Esophagus squamous epithelium (tissue), 5 donors: ENCODE results near the gene SPEF2. TPM values are rescaled to one million over a fixed set of nuclear protein-coding genes. Genes with fewer than 3 reads are reported as not detected.
"Not testable (repeated sequence)": the region's sequence is repeated elsewhere in the genome, so short reads cannot be mapped to it uniquely, and the experiment has no call there.

Source experiments
- DNase-seq: peaks from one replicate; lab custom pipeline; 2025; lab: John Stamatoyannopoulos, UW
- H3K27ac ChIP-seq, 4 donors: fragments of 200-600 bp; sonication (generic); one replicate each; pipeline ENCODE4 v1.5.1; 2016 to 2019; ENCODE audit warnings: mild to moderate bottlenecking in 1 of 4
- H3K27me3 ChIP-seq, 4 donors: fragments of 200-600 bp; sonication (generic); 1 replicate in 3 of 4; 2 replicates in 1 of 4; pipeline versions ENCODE4 v1.5.1 to v1.6.0; 2017 to 2021; ENCODE audit warnings: antibody characterized with exemption in 1 of 4
- H3K36me3 ChIP-seq, 3 donors: fragments of 200-600 bp; sonication (generic); one replicate each; pipeline ENCODE4 v1.5.1; 2016 to 2019
- H3K4me1 ChIP-seq, 3 donors: fragments of 200-600 bp; sonication (generic); one replicate each; pipeline ENCODE4 v1.5.1; 2017 to 2019
- H3K4me3 ChIP-seq, 4 donors: fragments of 200-600 bp; sonication (generic); 1 replicate in 3 of 4; 2 replicates in 1 of 4; pipeline ENCODE4 v1.5.1; 2016 to 2019; ENCODE audit warnings: mild to moderate bottlenecking in 2 of 4, moderate library complexity in 1 of 4
- H3K9me3 ChIP-seq, 3 donors: fragments of 200-600 bp; sonication (generic); one replicate each; pipeline ENCODE4 v1.5.1; 2016 to 2019
- POLR2A ChIP-seq, 4 donors: fragments of 450-650 bp; IDR thresholded peaks; one replicate each; pipeline ENCODE4 v1.6.1; 2017; ENCODE audit warnings: antibody characterized with exemption in 4 of 4, mild to moderate bottlenecking in 4 of 4, moderate library complexity in 3 of 4
- WGBS, 2 donors: methylation state at CpG; one replicate each; pipeline ENCODE4 v1.1.5; 2018; 5-methylcytosine and 5-hydroxymethylcytosine counted together
- intact Hi-C: fragments of 100-400 bp; cut with DNase I; formaldehyde crosslinking; loops from one replicate; pipeline ENCODE4 v1.15.0; 2022
- total RNA-seq, 4 donors: library from RNA; depleted of rRNA; stranded (reverse); fragments of >200 nt; gene quantifications; one replicate each; pipeline ENCODE4 v1.1.0, GENCODE V29; 2016
- TF ChIP-seq, protein P1 (sequence below), 6 experiments: fragments of 450-650 bp in 4 of 6; fragments of 200-600 bp in 2 of 6; sonication (generic) in 2 of 6; IDR thresholded peaks; one replicate each; pipeline ENCODE4 v1.5.1; 2016 to 2019; ENCODE audit warnings: antibody characterized with exemption in 6 of 6, mild to moderate bottlenecking in 4 of 6, moderate library complexity in 4 of 6
- donor health status: DM: yes; HTN: yes; CAD: no.

The SPEF2 gene
- total RNA-seq, 4 donors from 2014 or later = 1.2 to 6.1 (median 3.0) TPM

DNA sequence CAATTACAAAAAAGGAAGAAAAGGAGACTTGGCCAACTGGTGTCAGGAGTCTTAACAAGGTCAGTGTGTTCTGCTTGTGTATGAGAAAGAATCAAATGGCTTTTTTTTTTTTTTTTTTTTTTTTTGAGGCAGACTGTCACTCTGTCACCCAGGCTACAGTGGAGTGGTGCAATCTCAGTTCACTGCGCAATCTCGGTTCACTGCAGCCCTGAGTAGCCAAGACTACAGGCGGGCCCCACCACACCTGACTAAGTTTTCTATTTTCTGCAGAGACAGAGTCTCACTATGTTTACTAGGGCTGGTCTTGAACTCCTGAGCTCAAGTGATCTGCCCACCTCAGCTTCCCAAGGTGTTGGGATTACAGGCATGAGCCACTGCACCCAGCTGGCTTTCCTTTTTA is 236.0 kb downstream of the SPEF2 start:
- Histone ChIP-seq H3K4me1 (peaks cover 0 to 10% (median 0%) of the 10 kb centered on the region in 3 donors), H3K27ac (peak overlapping the region; percentile 14 to 66 (median 30)), H3K36me3 (no peaks in the 10 kb centered on the region), H3K4me3 (peak overlapping the region in 1 of 4 donors; percentile 6), H3K27me3 (no peaks in the 10 kb centered on the region), H3K9me3 (no peaks in the 10 kb centered on the region)
- no peak for DNase-seq
- intact Hi-C loops = no loop called here
- 63 to 80% methylated on average over 2 to 3 of the region's 3 CpGs for WGBS, 2 donors
- no peak for TF ChIP-seq POLR2A (IDR thresholded peaks at IDR 0.05)
- TF ChIP-seq, protein P1, sequence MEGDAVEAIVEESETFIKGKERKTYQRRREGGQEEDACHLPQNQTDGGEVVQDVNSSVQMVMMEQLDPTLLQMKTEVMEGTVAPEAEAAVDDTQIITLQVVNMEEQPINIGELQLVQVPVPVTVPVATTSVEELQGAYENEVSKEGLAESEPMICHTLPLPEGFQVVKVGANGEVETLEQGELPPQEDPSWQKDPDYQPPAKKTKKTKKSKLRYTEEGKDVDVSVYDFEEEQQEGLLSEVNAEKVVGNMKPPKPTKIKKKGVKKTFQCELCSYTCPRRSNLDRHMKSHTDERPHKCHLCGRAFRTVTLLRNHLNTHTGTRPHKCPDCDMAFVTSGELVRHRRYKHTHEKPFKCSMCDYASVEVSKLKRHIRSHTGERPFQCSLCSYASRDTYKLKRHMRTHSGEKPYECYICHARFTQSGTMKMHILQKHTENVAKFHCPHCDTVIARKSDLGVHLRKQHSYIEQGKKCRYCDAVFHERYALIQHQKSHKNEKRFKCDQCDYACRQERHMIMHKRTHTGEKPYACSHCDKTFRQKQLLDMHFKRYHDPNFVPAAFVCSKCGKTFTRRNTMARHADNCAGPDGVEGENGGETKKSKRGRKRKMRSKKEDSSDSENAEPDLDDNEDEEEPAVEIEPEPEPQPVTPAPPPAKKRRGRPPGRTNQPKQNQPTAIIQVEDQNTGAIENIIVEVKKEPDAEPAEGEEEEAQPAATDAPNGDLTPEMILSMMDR (IDR thresholded peaks at IDR 0.05) = no peak

DNA sequence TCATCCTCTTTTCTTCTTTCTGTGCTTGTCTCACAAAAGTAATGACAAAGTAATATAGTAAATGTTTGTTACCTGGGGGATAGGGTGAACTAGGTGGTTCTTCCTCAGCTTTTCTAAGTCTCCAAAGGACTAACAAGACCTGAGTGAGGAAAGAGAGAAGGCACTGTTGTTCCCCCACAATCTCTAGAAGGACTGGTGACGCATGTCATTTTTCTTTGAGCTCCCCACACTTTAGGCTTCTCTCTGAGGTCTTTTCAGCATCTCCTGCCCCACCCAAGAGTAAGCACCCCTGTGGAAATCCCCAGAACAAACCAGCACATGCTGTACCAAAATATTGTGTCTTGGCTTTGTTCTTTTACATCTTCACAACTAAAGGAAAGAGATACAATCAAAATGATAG is 236.6 kb downstream of the SPEF2 start:
- H3K27me3 ChIP-seq = no peaks in the 10 kb centered on the region
- 31 to 80% methylated on average over 1 of the region's 1 CpG for WGBS, 2 donors
- H3K27ac ChIP-seq = peak overlapping the region; percentile 14 to 66 (median 30)
- no peaks in the 10 kb centered on the region for H3K36me3 ChIP-seq
- H3K9me3 ChIP-seq = no peaks in the 10 kb centered on the region
- peaks cover 0 to 10% (median 0%) of the 10 kb centered on the region in 3 donors for H3K4me1 ChIP-seq
- peak overlapping the region in 1 of 4 donors; percentile 6 for H3K4me3 ChIP-seq
- no peak for DNase-seq
- TF ChIP-seq POLR2A (IDR thresholded peaks at IDR 0.05) = peak in 1 of 4 donors; percentile 45
- TF ChIP-seq, protein P1 (IDR thresholded peaks at IDR 0.05) = no peak
- intact Hi-C loops = no loop called here

DNA sequence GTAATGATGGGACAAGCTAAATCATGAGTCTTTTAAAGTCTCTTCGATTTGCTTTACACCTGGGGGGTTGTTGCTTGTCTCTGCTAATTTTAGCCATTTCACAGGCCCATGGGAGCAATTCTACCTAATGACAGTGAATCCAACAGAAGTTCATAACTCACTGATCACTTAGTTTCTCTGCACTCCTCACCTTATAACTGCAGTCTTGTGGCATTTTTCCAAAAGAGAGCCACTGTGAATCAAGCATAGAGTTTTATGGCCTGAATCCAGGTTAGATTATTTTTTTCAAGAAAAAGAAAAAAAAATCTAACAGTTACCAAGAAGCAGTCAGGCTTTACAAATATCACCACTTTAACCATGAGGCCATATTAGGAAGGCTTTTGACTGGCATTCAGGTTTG is 237.5 kb downstream of the SPEF2 start:
- 33 to 61% methylated on average over 1 of the region's 1 CpG for WGBS, 2 donors
- no peaks in the 10 kb centered on the region for H3K9me3 ChIP-seq
- intact Hi-C loops = no loop called here
- H3K27me3 ChIP-seq = no peaks in the 10 kb centered on the region
- no peak for DNase-seq
- no peak overlapping the region for H3K4me3 ChIP-seq
- no peak for TF ChIP-seq POLR2A (IDR thresholded peaks at IDR 0.05)
- TF ChIP-seq, protein P1 (IDR thresholded peaks at IDR 0.05) = no peak
- H3K4me1 ChIP-seq = peaks cover 0 to 10% (median 0%) of the 10 kb centered on the region in 3 donors
- no peaks in the 10 kb centered on the region for H3K36me3 ChIP-seq
- peak overlapping the region in 1 of 4 donors; percentile 8 for H3K27ac ChIP-seq

DNA sequence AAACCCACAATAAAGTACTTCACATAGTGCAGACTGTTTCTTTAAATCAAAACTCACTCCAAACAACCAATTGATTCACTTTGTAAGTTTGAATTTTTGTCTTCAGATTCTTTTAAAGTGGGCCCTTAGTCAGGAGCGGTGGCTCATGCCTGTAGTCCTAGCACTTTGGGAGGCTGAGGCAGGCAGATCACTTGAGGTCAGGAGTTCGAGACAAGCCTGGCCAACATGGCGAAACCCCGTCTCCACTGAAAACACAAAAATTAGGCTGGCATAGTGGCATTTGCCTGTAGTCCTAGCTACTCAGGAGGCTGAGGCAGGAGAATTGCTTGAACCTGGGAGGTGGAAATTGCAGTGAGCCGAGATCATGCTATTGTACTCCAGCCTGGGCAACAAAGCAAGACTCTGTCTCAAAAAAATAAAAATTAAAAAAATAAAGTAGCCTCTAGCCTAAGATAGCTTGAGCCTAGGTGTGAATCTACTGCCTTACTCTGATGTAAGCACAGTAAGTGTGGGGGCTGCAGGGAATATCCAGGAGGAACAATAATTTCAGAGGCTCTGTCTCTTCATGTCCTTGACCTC is 238.6 kb downstream of the SPEF2 start:
- H3K4me1 ChIP-seq, H3K27me3 ChIP-seq, H3K36me3 ChIP-seq, intact Hi-C loops, H3K9me3 ChIP-seq, DNase-seq: not testable (repeated sequence)
- Histone ChIP-seq H3K4me3 (peak overlapping the region in 1 of 4 donors; percentile 4), H3K27ac (peak overlapping the region in 3 of 4 donors; percentile 8 to 41 (median 16))
- WGBS, 2 donors = 70% methylated on average over 2 to 5 of the region's 5 CpGs

- peak within 1 kb of the TSS in 2 of 4 donors; percentile 25 to 39 for H3K4me3 ChIP-seq
- no peak for DNase-seq
- intact Hi-C loops = no loop called here
- 8 to 26% methylated on average over 1 of the region's 1 CpG for WGBS, 2 donors
- H3K9me3 ChIP-seq = no peaks in the 10 kb centered on the region
- TF ChIP-seq POLR2A (IDR thresholded peaks at IDR 0.05) = peak in 2 of 4 donors; percentile 21 to 72
- TF ChIP-seq, protein P1 (IDR thresholded peaks at IDR 0.05) = no peak
- H3K36me3 ChIP-seq = no peaks in the 10 kb centered on the region
- H3K27ac ChIP-seq = peak within 1 kb of the TSS in 3 of 4 donors; percentile 14 to 41 (median 16)
- H3K27me3 ChIP-seq = no peaks in the 10 kb centered on the region
- H3K4me1 ChIP-seq = no peaks in the 10 kb centered on the region
Measured at GRCh38 chr5:35856765-35857351, 239.2 kb downstream of the SPEF2 start, which contains the start of gene IL7R. IL7R (plus strand) TSS chr5:35856891; CDS start chr5:35856978, 87 bp downstream.
